Breast epithelium (tissue), 4 donors: Measurements from ENCODE around the gene DDX24. TPM values are rescaled to one million over a fixed set of nuclear protein-coding genes. Genes with fewer than 3 reads are reported as not detected.

Source experiments
- DNase-seq, 2 donors: peaks; one replicate each; pipeline ENCODE4 v3.0.0-alpha.2; 2019; ENCODE audit warnings: low spot score in 2 of 2
- H3K27ac ChIP-seq, 2 donors: fragments of 200-600 bp; sonication (generic) in 1 of 2; one replicate each; pipeline ENCODE4 v1.5.1; 2016 to 2019; ENCODE audit warnings: mild to moderate bottlenecking in 1 of 2
- H3K27me3 ChIP-seq, 2 donors: fragments of 200-600 bp; sonication (generic) in 1 of 2; one replicate each; pipeline versions ENCODE4 v1.5.1 to v1.6.0; 2017 to 2019; ENCODE audit warnings: control low read depth in 1 of 2, mild to moderate bottlenecking in 1 of 2
- H3K36me3 ChIP-seq: fragments of 200-600 bp; one replicate; pipeline ENCODE4 v1.5.1; 2019
- H3K4me1 ChIP-seq, 2 donors: fragments of 200-600 bp; sonication (generic); one replicate each; pipeline ENCODE4 v1.5.1; 2016 to 2019; ENCODE audit warnings: control low read depth in 1 of 2
- H3K4me3 ChIP-seq, 3 donors: fragments of 200-600 bp; sonication (generic); 1 replicate in 2 of 3; 2 replicates in 1 of 3; pipeline ENCODE4 v1.5.1; 2016 to 2019; ENCODE audit warnings: mild to moderate bottlenecking in 3 of 3, moderate library complexity in 2 of 3
- H3K9me3 ChIP-seq, 2 donors: fragments of 200-600 bp; sonication (generic) in 1 of 2; one replicate each; pipeline ENCODE4 v1.5.1; 2016 to 2019; ENCODE audit warnings: control low read depth in 1 of 2
- CTCF ChIP-seq, 3 donors: fragments of 450-650 bp; IDR thresholded peaks; one replicate each; pipeline ENCODE4 v1.5.1; 2016 to 2017; ENCODE audit warnings: antibody characterized with exemption in 3 of 3, mild to moderate bottlenecking in 3 of 3, moderate library complexity in 3 of 3
- POLR2A ChIP-seq: fragments of 450-650 bp; IDR thresholded peaks from one replicate; pipeline ENCODE4 v1.6.1; 2016; ENCODE audit warnings: antibody characterized with exemption, mild to moderate bottlenecking, moderate library complexity
- POLR2AphosphoS5 ChIP-seq, 3 donors: sonication (generic); formaldehyde crosslinking; IDR thresholded peaks; one replicate each; pipeline ENCODE4 v1.6.1; 2017; ENCODE audit warnings: antibody characterized with exemption in 3 of 3
- intact Hi-C: fragments of 100-400 bp; cut with DNase I; formaldehyde crosslinking; loops from one replicate; pipeline ENCODE4 v1.15.1; 2023; ENCODE audit warnings: low total_unique reads
- total RNA-seq, 3 donors: library from RNA; depleted of rRNA; stranded (reverse); fragments of >200 nt; gene quantifications; one replicate each; pipeline ENCODE4 v1.1.0, GENCODE V29; 2016

DDX24 gene
- total RNA-seq, 3 donors from 2014 or later: 156 to 201 (median 172) TPM

DNA sequence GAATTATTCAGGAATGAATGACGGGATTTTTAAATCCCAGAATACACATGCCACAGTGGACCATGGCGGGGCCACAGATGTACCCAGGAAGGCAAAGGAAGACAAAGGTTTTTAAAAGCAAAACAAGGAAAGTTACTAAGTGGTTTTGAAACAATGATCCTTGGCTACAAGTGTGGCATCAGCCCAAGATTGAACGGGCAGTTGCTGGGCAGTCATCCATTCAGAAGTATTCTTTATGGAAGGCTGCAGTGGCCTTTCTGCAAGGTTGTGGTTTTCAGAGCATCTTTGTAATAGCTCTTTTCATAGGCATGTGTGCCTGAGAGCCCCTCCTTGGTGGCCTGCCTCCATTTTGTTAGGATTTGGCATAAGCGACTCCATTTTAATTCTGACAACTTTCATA is 16.1 kb upstream of the DDX24 start:
- no peaks in the 10 kb centered on the region for H3K36me3 ChIP-seq
- H3K9me3 ChIP-seq: no peaks in the 10 kb centered on the region
- no peak overlapping the region for H3K4me3 ChIP-seq
- no peak overlapping the region for H3K27ac ChIP-seq
- DNase-seq: no peak
- TF ChIP-seq CTCF (IDR thresholded peaks at IDR 0.05): no peak
- no peaks in the 10 kb centered on the region for H3K4me1 ChIP-seq
- intact Hi-C loops: no loop called here
- H3K27me3 ChIP-seq: no peaks in the 10 kb centered on the region

DNA sequence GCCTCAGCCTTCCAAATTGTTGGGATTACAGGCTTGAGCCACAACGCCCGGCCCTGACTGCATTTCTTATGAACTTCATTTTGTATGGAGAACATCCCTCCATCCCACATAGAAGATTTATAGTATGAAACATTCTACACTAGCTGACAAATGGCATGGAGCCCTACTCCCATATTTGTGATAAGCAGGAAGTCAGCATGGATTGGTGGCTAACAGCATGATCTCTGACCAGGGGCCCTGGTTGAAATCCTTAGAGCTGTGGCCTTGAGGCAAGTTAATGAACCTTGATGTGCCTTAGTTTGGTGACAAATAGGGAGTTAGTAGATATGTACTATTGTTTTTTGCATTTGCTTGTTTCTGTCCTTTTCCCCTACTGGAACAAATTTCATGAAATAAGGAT is 12.4 kb upstream of the DDX24 start:
- intact Hi-C loops: no loop called here
- H3K27me3 ChIP-seq: no peaks in the 10 kb centered on the region
- TF ChIP-seq CTCF (IDR thresholded peaks at IDR 0.05) (no peak), POLR2AphosphoS5 (IDR thresholded peaks at IDR 0.05) (no peak), POLR2A (no peak)

GRCh38 chr14:94089479-94089878 is 8.5 kb upstream of the DDX24 start:
- no peak overlapping the region for H3K27ac ChIP-seq
- H3K4me3 ChIP-seq: no peak overlapping the region
- intact Hi-C loops: no loop called here
- TF ChIP-seq POLR2AphosphoS5 (IDR thresholded peaks at IDR 0.05): no peak
- no peak for TF ChIP-seq CTCF (IDR thresholded peaks at IDR 0.05)
- TF ChIP-seq POLR2A: no peak
- H3K4me1 ChIP-seq: no peaks in the 10 kb centered on the region
- no peaks in the 10 kb centered on the region for H3K36me3 ChIP-seq
- H3K27me3 ChIP-seq: no peaks in the 10 kb centered on the region
- no peaks in the 10 kb centered on the region for H3K9me3 ChIP-seq
- no peak for DNase-seq

More for the DNA sequence above, 12.4 kb upstream of the DDX24 start:
- Histone ChIP-seq H3K27ac (no peak overlapping the region), H3K36me3 (no peaks in the 10 kb centered on the region), H3K4me3 (no peak overlapping the region), H3K9me3 (no peaks in the 10 kb centered on the region), H3K4me1 (no peaks in the 10 kb centered on the region)
- DNase-seq: no peak

- H3K36me3 ChIP-seq: no peaks in the 10 kb centered on the region
- no peak for DNase-seq
- TF ChIP-seq POLR2A: no peak
- no peak for TF ChIP-seq CTCF (IDR thresholded peaks at IDR 0.05)
- no peak for TF ChIP-seq POLR2AphosphoS5 (IDR thresholded peaks at IDR 0.05)
- H3K27ac ChIP-seq: no peak overlapping the region
- no peaks in the 10 kb centered on the region for H3K9me3 ChIP-seq
- no peaks in the 10 kb centered on the region for H3K4me1 ChIP-seq
- no peaks in the 10 kb centered on the region for H3K27me3 ChIP-seq
- intact Hi-C loops: no loop called here
- no peak overlapping the region for H3K4me3 ChIP-seq
Measured at GRCh38 chr14:94088516-94088915, 7.5 kb upstream of the DDX24 start.

- intact Hi-C loops: no loop called here
- H3K4me1 ChIP-seq: no peaks in the 10 kb centered on the region
- no peak for TF ChIP-seq POLR2AphosphoS5 (IDR thresholded peaks at IDR 0.05)
- no peak for TF ChIP-seq CTCF (IDR thresholded peaks at IDR 0.05)
- TF ChIP-seq POLR2A: no peak
- H3K27me3 ChIP-seq: no peaks in the 10 kb centered on the region
- H3K9me3 ChIP-seq: no peaks in the 10 kb centered on the region
- H3K27ac ChIP-seq: no peak overlapping the region
- DNase-seq: no peak
- H3K4me3 ChIP-seq: no peak overlapping the region
- no peaks in the 10 kb centered on the region for H3K36me3 ChIP-seq
Measured at GRCh38 chr14:94087891-94088290, 6.9 kb upstream of the DDX24 start.
